NCI-H69 (cell line): ENCODE results near the gene SLC16A12.

Experiments used
- DNase-seq: peaks from one replicate; lab custom pipeline; 2025; lab: John Stamatoyannopoulos, UW

SLC16A12 gene

GRCh38 chr10:89535171-89536012, at the start of gene SLC16A12:
TSS of gene SLC16A12 (minus strand) at chr10:89535594. CDS start at chr10:89462578, 73,016 bp downstream.
- peak; percentile 55 for DNase-seq

GRCh38 chr10:89582022-89582421, 46.6 kb upstream of the SLC16A12 start:
- no peak for DNase-seq

GRCh38 chr10:89580243-89580642, 44.8 kb upstream of the SLC16A12 start:
- no peak for DNase-seq

- no peak for DNase-seq
Observed at GRCh38 chr10:89576696-89577095, 41.3 kb upstream of the SLC16A12 start.

- no peak for DNase-seq
Observed at GRCh38 chr10:89576022-89576421, 40.6 kb upstream of the SLC16A12 start.

GRCh38 chr10:89575031-89575430, 39.6 kb upstream of the SLC16A12 start:
- no peak for DNase-seq

GRCh38 chr10:89574368-89574767, 39.0 kb upstream of the SLC16A12 start:
- no peak for DNase-seq

GRCh38 chr10:89567576-89568245, 32.3 kb upstream of the SLC16A12 start:
- peak; percentile 3 for DNase-seq

- DNase-seq: no peak
Observed at GRCh38 chr10:89566992-89567391, 31.6 kb upstream of the SLC16A12 start.

GRCh38 chr10:89566095-89566950, 30.9 kb upstream of the SLC16A12 start:
- DNase-seq: peak; percentile 0

- no peak for DNase-seq
Observed at GRCh38 chr10:89565180-89565579, 29.8 kb upstream of the SLC16A12 start.

- DNase-seq: peak; percentile 55
Observed at GRCh38 chr10:89563861-89564478, 28.6 kb upstream of the SLC16A12 start.

GRCh38 chr10:89563311-89563710, 27.9 kb upstream of the SLC16A12 start:
- no peak for DNase-seq

GRCh38 chr10:89556600-89556999, 21.2 kb upstream of the SLC16A12 start:
- DNase-seq: peak; percentile 40

- DNase-seq: peak; percentile 9
Observed at GRCh38 chr10:89555688-89556445, 20.5 kb upstream of the SLC16A12 start.

- DNase-seq: no peak
Observed at GRCh38 chr10:89554433-89554832, 19.0 kb upstream of the SLC16A12 start.

- peak; percentile 18 for DNase-seq
Observed at GRCh38 chr10:89553064-89553734, 17.8 kb upstream of the SLC16A12 start.

GRCh38 chr10:89552213-89552612, 16.8 kb upstream of the SLC16A12 start:
- DNase-seq: no peak

- peak; percentile 39 for DNase-seq
Observed at GRCh38 chr10:89550509-89550908, 15.1 kb upstream of the SLC16A12 start.

- peak; percentile 63 for DNase-seq
Observed at GRCh38 chr10:89549510-89549909, 14.1 kb upstream of the SLC16A12 start.

GRCh38 chr10:89548673-89549072, 13.3 kb upstream of the SLC16A12 start:
- peak; percentile 30 for DNase-seq
